ENCODE results near the gene PHTF1. TPM values are rescaled to one million over a fixed set of nuclear protein-coding genes. Genes with fewer than 3 reads are reported as not detected.

Gene PHTF1
- total and polyA plus RNA-seq, 8 donors = 20.0 to 36.1 (median 22.9) TPM

DNA sequence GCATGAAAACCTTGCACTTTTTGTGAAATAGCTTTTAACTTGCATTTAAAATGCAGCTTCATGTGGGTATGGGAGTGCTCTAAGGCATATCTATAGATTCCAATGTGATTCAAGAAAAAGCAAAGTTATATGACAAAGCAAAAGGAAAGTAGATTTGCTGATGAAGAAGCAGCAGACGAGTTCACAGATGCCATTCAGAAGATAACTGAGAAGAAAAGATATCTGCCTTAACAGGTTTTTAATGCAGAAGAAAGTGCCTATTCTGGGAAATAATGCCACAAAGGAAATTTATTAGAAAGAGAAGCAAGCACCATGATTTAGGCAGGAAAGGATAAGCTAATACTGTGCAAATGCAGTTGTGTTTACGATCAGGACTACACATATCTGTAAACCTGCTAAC lies 68.1 kb downstream of the PHTF1 start:
- DNase-seq (no peak), ATAC-seq (no peak)
- H3K27me3 ChIP-seq = no peaks in the 10 kb centered on the region
- no peak overlapping the region for H3K27ac ChIP-seq
- H3K4me1 ChIP-seq = no peaks in the 10 kb centered on the region
- peaks cover 0 to 24% of the 10 kb centered on the region in 2 donors for H3K9me3 ChIP-seq
- intact Hi-C loops (cut with DNase I) = no loop called here
- H3K36me3 ChIP-seq = peaks cover 0 to 31% of the 10 kb centered on the region in 2 donors
- no peak overlapping the region for H3K4me3 ChIP-seq
- TF ChIP-seq, protein P1, sequence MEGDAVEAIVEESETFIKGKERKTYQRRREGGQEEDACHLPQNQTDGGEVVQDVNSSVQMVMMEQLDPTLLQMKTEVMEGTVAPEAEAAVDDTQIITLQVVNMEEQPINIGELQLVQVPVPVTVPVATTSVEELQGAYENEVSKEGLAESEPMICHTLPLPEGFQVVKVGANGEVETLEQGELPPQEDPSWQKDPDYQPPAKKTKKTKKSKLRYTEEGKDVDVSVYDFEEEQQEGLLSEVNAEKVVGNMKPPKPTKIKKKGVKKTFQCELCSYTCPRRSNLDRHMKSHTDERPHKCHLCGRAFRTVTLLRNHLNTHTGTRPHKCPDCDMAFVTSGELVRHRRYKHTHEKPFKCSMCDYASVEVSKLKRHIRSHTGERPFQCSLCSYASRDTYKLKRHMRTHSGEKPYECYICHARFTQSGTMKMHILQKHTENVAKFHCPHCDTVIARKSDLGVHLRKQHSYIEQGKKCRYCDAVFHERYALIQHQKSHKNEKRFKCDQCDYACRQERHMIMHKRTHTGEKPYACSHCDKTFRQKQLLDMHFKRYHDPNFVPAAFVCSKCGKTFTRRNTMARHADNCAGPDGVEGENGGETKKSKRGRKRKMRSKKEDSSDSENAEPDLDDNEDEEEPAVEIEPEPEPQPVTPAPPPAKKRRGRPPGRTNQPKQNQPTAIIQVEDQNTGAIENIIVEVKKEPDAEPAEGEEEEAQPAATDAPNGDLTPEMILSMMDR (IDR thresholded peaks at IDR 0.05) = no peak

DNA sequence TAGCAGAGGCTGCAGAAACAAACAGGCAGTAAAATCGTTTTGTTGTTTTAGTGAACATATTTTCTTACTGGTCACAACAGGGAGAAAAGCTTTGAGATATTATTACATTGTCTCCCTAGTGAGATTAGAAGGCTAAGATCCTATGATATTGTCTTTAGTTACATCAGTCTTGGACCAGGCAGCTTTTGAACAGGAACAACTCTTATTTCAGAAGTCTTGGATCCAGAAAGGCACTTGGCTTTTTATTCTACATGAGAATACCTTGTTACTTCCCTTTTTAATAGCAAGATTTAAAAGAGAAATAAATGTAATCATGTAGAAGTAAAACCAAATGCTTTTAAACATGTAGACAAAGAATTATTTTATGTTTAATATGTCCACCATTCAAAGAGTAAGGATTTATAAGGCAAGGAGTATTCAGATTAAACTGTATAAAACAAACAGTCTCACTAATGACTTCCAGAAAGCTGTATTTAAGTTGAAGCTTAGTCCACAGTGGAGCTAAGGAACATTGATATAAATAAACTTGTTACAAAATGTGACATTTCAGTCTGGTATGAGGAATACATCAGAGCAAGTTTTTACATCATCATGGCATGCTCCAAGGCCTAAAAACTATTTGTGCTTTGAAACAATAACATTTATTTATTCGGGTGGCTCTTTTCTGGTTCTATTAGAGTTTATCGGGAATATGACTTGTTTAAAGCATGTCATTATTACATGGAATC lies 72.2 kb downstream of the PHTF1 start:
- H3K4me1 ChIP-seq = no peaks in the 10 kb centered on the region
- ATAC-seq (no peak), DNase-seq (no peak)
- no peak overlapping the region for H3K4me3 ChIP-seq
- no peaks in the 10 kb centered on the region for H3K27me3 ChIP-seq
- peaks cover 0 to 6% of the 10 kb centered on the region in 2 donors for H3K36me3 ChIP-seq
- no peaks in the 10 kb centered on the region for H3K9me3 ChIP-seq
- intact Hi-C loops (cut with DNase I) = no loop called here
- no peak overlapping the region for H3K27ac ChIP-seq
- TF ChIP-seq, protein P1 (IDR thresholded peaks at IDR 0.05) = no peak

DNA sequence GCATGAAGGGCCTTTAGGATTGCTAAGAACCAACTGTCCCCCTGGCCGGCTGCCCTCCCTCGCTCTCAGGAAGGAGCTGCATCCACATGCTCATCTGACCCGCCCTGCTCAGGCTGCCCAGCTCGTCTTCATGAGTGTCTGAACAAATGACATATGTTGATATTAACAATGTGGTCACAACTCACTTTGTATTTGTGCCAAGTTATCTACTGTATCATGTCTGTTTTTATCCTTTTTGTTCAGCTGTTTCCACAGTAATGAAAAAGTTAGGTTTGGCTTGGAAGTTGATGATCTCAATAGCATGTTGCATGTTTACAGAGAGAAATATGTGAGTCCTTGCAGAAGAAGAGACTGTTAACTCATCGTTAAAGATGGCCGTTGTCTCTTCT lies 75.1 kb downstream of the PHTF1 start:
- peak; percentile 60 for ATAC-seq
- Histone ChIP-seq H3K27me3 (no peaks in the 10 kb centered on the region), H3K9me3 (no peaks in the 10 kb centered on the region), H3K4me3 (no peak overlapping the region), H3K4me1 (no peaks in the 10 kb centered on the region), H3K27ac (peak overlapping the region in 1 of 2 donors; percentile 50), H3K36me3 (no peaks in the 10 kb centered on the region)
- TF ChIP-seq, protein P1 (IDR thresholded peaks at IDR 0.05) = no peak
- intact Hi-C loops (cut with DNase I) = no loop called here
- peak in 3 of 4 donors; percentile 20 to 54 (median 42) for DNase-seq

DNA sequence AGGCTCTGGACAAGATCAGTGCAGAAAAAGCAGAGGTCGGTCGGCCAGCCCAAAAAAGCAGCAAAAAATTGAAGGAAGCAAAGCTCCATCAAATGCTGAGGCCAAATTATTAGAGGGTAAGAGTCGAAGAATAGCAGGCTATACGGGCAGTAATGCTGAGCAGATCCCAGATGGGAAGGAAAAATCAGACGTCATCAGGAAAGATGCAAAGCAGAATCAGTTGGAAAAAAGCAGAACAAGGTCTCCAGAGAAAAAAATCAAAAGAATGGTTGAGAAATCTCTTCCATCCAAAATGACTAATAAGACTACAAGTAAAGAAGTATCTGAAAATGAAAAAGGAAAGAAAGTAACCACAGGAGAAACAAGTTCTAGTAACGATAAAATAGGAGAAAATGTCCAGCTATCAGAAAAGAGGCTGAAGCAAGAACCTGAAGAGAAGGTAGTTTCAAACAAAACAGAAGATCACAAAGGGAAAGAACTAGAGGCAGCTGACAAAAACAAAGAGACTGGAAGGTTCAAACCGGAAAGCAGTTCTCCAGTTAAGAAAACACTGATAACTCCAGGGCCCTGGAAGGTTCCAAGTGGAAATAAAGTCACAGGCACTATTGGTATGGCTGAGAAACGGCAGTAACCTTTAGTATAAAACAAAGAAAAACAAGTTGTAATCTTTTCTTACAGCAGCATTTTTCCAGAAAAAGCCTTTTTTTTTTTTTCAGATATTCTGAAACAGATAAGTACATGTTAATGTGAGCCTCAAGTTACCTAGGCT lies 75.7 kb downstream of the PHTF1 start:
- Histone ChIP-seq H3K4me3 (no peak overlapping the region), H3K27ac (peak overlapping the region in 1 of 2 donors; percentile 50), H3K27me3 (no peaks in the 10 kb centered on the region), H3K4me1 (no peaks in the 10 kb centered on the region), H3K36me3 (no peaks in the 10 kb centered on the region), H3K9me3 (no peaks in the 10 kb centered on the region)
- TF ChIP-seq, protein P1 (IDR thresholded peaks at IDR 0.05) = no peak
- DNase-seq = no peak
- peak; percentile 19 for ATAC-seq
- intact Hi-C loops (cut with DNase I) = no loop called here

DNA sequence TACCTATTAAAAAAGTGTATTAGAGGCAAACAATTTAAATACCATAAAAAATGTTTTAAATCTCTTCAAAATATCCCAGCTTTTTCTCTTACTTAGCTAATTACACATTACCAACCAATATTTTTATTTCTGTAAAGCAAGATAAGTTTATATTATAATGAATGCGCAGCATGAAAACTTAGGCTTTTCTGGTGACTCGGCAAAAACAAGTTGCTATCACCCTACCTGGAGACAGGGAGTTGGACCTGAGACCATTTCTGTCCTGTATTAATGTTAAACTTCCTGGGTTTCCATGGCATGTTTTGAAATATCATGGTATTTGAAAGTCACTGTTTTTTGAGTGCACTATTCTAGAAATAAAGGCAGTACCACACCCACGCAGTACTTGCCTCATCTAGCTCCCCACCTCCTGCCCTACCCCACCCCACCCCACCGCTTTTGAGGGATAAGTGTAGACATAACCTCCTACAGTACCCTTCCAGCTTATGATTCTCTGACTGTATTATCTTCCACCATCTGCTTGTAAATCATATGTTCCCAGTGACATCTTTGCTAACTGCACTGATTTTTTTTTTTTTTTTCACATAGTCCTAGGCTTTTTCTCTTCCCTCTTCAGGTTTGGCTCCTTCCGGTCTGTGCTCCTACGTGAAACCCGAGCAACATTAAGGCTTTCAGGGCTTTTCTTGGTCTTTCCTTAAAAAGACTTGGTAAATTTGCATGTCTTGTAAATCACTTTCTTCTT lies 77.5 kb downstream of the PHTF1 start:
- intact Hi-C loops (cut with DNase I) = no loop called here
- Histone ChIP-seq H3K4me1 (peaks cover 0 to 7% of the 10 kb centered on the region in 2 donors), H3K4me3 (no peak overlapping the region), H3K36me3 (no peaks in the 10 kb centered on the region), H3K9me3 (no peaks in the 10 kb centered on the region), H3K27ac (no peak overlapping the region), H3K27me3 (no peaks in the 10 kb centered on the region)
- TF ChIP-seq, protein P1 (IDR thresholded peaks at IDR 0.05) = no peak
- no peak for ATAC-seq
- no peak for DNase-seq
